HG03565 (cell line): Measurements from ENCODE around the gene SNX24.
"Not testable (repeated sequence)": the region's sequence is repeated elsewhere in the genome, so short reads cannot be mapped to it uniquely, and the experiment has no call there.

Experiments
- ATAC-seq: cut with Tn5 transposase; IDR thresholded peaks from one replicate; pipeline ENCODE4 v1.9.1; 2021; ENCODE audit warnings: mild to moderate bottlenecking, moderate library complexity; ENCODE audit not compliant: unreplicated experiment

The SNX24 gene

DNA sequence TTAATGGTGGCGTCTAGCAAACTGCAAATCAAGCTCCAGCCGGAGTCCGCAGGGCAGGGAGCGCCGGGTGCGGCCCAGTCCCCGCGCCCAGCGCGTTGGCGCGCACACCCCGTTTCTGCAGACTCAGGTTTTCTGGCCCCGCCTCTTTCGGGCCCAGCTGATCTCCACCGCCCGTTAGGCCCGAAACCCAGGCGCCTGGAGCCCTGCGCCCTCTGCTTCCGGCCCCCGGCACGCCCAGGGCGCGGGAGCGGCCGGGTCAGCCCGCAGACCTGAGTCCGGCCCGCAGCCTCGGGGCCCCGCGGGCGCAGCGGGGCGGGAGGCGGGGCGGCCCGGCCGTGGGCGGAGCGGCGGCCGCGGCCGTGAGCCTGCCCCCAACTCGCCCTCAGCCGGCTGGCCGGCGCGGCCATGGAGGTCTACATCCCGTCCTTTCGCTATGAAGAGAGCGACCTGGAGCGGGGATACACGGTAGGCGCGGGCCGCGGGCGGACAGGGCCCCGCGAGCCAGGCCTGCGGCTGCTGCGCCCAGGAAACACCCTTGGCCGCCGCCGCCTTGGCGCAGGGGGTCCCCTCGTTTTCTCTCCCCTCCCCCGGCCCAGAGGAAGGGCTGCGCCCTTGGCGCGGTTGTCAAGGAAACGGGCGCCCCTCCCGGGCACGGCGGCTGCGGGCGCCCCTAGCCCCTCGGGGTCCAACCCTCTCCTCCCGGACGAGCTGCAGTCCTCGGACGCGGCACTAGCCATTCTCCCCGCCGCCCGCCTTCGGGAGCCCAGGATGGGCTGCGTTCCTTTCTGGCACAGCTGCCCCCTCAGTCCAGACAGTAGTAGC lies at the start of gene SNX24:
SNX24 (plus strand) TSS at position 385 of the 822 bp plus-strand sequence; CDS start at position 406, 21 bp downstream.
- ATAC-seq: peak; percentile 85

GRCh38 chr5:122805481-122805880 lies 39.9 kb upstream of the SNX24 start:
- no peak for ATAC-seq

- no peak for ATAC-seq
Measured at GRCh38 chr5:122810405-122810804, 35.0 kb upstream of the SNX24 start.

DNA sequence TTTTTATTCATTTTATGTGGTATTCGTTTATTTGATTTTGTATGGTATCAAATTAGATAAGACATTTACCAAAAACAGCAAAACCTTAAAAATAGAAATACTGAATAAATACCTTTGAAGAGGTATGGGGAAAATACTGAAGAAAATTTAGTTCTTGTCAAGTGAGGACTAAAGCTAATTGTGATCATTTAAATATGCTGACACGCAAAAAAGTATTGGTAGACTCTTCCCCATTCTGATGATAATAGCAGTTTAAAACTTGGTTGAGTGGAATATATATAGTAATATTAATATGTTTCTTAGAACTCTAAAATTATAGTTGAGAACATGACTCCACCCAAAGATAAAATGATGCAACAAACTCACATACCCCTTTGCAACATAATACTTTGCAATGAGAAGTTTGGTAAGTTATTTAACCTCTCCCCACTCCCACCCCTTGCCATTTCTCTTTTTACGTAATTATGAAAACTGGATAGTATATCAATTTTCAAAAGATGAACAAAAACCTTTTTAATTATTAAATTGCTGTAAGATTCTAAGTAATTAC lies 30.1 kb upstream of the SNX24 start:
- no peak for ATAC-seq

GRCh38 chr5:122816756-122817155 lies 28.7 kb upstream of the SNX24 start:
- no peak for ATAC-seq

GRCh38 chr5:122831984-122832383 lies 13.4 kb upstream of the SNX24 start:
- no peak for ATAC-seq

- no peak for ATAC-seq
Measured at GRCh38 chr5:122835681-122836080, 9.7 kb upstream of the SNX24 start.

- ATAC-seq: no peak
Measured at GRCh38 chr5:122836947-122837346, 8.5 kb upstream of the SNX24 start.

GRCh38 chr5:122839731-122840130 lies 5.7 kb upstream of the SNX24 start:
- ATAC-seq: no peak

- no peak for ATAC-seq
Measured at GRCh38 chr5:122842016-122842580, 3.3 kb upstream of the SNX24 start.

- no peak for ATAC-seq
Measured at GRCh38 chr5:122844136-122844909, 1.1 kb upstream of the SNX24 start.

GRCh38 chr5:122844910-122845228 lies 544 bp upstream of the SNX24 start:
- ATAC-seq: peak; percentile 22

DNA sequence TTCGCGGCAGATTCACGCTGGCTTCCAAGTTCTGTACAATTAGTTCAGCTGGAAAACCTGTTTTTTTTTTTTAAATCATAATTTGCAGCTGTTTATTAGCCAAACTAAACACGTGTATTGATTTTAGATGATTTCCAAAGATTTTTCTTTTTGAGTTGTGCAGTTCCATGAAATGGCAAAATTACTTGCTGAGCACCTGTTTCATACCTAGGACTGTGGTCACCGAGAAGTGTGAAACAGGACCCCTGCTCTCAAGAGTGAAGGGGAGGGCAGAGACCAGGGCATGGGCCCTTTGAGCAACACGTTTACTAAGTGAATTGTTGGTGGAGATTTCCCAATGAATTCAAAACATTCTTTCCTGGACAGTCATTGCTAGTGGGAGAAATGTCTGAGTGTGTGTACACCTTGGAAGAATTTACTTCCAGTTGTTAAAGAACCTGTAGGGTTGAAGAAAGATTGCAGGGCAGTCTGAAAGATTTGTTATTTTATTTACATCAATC lies 688 bp downstream of the SNX24 start:
- no peak for ATAC-seq

DNA sequence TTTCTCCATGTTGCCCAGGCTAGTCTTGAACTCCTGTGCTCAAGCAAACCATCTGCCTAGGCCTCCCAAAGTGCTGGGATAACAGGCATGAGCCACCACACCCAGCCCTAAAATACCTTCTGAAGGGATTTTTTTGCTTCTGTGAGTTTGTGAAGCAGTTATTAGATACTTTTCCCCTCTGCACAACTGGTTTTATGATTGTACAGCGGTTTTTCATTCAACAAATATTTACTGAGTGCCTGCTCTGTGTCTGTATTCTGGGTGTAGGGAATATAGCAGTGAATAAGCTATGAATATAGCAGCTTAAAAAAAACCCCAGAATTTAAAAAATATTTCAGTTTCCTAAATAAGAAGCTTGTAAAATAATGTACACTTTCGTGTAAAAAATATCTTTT lies 2.3 kb downstream of the SNX24 start:
- ATAC-seq: no peak

DNA sequence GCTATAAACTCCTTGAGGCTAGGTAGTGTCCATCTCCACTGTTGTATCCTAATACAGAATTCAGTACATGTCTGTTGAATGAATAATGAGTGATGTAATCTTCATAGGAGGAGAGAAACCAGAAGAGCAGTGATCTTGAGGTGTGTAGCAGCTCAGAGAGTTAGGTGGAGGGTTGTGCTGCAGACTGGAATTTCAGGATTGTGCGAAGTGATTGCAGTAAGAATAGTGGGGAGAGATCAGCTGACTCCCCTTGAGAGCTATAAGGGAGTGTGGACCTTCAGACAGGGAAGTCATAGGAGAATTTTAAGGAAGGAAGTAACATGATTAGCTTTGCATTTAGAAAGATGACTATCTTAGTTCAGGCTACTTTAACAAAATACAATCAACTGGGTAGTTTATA lies 4.4 kb downstream of the SNX24 start:
- ATAC-seq: no peak

- not testable (repeated sequence) for ATAC-seq
Measured at GRCh38 chr5:122857538-122857937, 12.1 kb downstream of the SNX24 start.

DNA sequence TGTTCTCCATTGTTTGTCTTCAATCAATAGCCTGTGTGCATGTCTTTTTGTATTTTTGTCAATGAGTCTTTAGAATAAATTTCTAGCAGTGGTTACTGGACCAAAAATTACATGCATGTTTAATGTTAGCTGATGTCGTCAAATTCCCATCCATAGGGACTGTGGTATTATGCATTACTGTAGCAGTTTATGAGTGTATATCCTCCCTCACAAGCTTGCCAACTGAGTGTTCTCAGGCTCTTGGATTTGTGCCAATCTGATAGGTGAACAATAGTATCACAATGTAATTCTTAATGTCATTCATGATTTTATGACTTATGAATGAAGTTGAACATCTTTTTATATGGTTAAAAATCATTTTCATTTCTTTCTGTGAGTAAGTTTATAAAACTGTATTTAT lies 13.0 kb downstream of the SNX24 start:
- no peak for ATAC-seq

DNA sequence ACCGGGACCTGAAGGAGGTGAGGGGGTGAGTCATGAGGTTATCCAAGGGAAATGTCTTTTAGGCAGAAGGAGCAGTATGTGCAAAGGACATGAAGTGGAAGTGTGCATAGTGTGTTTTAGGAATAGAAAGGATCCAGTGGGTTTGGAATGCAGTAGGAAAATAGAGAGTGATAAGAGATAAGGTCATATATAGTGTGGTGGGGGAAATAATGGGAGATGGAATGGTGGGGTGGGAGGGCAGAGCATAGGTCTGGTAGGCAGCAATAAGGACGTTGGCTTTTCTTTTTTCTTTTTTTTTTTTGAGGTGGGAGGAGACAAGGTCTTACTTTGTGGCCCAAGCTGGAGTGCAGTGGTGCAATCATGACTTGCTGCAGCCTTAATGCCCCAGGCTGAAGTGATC lies 17.8 kb downstream of the SNX24 start:
- ATAC-seq: no peak

DNA sequence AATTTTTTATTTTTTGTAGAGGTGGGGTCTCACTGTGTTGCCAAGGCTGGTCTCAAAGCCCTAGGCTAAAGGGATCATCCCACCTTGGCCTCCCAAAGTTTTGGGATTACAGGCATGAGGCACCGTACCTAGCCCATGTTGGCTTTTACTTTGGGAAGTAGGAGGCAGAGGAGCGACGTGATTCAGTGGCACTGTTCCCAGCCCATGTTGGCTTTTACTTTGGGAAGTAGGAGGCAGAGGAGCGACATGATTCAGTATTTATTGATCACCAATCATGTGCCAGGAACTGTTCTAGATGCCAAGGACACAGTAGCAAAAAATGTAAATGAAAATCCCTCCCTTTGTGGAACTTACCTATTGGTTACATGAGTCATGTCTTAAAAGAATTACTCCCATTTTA lies 18.3 kb downstream of the SNX24 start:
- no peak for ATAC-seq

DNA sequence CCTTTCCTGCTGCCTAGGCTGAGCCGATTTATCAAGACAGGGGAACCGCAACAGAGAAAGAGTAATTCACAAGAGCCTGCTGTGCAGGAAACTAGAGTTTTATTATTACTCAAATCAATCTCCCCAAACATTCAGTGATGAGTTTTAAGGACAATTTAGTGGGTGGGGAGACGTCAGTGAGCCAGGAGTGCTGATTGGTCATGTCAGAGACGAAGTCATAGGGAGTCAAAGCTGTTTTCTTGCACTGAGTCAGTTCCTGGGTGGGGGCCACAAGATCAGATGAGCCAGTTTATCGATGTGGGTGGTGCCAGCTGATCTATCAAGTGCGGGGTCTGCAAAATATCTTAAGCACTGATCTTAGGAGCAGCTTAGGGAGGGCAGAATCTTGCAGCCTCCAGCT lies 19.0 kb downstream of the SNX24 start:
- ATAC-seq: no peak

DNA sequence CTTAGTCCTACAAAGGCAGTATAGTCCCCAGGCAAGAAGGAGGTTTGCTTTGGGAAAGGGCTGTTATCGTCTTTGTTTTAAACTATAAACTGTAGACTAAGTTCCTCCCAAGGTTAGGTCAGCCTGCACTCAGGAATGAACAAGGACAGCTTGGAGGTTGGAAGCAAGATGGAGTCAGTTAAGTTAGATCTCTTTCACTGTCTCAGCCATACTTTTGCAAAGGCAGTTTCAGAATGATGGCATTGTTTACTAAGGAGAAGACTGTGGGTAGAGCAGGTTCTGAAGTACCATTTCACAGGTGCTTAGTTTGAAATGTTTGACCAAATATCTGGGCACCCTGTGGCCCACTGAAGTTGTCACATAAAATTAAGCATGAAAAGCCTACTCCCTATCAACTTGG lies 19.4 kb downstream of the SNX24 start:
- no peak for ATAC-seq
